RPMI7951 (cell line): Measurements from ENCODE around the gene MACROD1. TPM values are rescaled to one million over a fixed set of nuclear protein-coding genes. Genes with fewer than 3 reads are reported as not detected.

Source experiments
- DNase-seq: peaks from one replicate; pipeline ENCODE4 v3.0.0-alpha.2; 2012; ENCODE audit warnings: low read depth
- total RNA-seq: library from RNA; depleted of rRNA; stranded (reverse); fragments of >200 nt; shearing (Covaris generic); gene quantifications from 2 replicates; pipeline ENCODE4 v1.2.3, GENCODE V29; 2014; rRNA removed

MACROD1 gene
- total RNA-seq, 1 experiment from 2014 or later, result 43.3 TPM

DNA sequence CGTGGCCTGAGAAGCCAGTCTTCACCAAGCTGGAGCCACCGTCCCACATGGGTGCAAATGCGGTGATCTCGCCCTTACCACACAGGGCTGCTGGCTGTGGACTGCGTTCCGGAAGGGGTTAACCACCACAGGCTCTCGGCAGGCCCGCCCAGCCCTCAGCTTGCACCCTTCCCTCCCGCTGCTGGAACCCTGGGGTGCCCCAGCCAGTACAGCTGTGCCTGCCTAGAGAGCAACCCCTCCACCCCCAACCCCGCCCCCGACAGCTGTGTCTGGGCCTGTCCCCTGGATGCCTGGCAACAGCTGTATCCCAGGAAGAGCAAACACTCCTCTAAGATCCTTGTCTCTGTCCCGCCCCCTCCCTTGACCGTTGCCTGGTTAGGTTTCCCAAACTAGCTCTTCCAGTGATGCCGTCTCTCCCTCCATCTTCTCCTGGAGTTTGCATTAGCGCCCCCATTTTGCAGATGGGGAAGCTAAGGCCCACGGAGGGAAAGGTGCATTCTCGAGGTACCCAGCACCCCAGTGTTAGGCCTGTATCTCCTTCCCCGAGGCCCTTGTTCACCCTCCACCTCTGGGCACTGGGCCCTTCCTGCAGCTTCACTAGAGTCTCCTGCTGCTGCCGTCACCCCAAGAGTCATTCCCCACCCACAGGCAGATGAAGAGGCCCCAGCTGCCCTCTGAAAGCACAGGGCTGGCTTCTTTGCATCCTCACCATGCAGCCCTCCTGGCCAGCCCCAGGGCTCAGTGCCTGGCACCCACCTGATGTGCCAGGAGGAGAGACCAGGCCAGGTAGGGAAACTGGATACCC lies 204.1 kb downstream of the MACROD1 start:
- DNase-seq, result peak; percentile 48

DNA sequence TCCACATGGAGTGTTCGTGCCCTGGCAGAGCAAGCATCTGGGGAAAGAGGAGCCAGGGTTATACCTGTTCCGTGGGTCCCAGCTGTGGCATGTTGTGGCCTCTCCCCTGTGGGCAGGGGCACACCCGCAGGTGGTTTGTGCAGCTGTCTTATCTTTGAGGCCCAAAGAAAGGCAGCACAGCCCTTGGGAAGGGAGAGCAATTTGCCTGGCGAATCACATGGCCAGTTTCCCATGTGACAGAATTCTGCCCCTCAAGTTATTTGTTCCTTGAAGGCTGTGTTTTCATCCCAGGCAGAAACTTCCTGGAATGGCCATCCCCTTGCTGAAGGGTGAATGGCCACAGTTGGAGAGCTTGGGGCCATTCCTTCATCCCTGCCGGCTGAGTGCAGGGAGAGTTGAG lies 207.9 kb downstream of the MACROD1 start:
- no peak for DNase-seq

DNA sequence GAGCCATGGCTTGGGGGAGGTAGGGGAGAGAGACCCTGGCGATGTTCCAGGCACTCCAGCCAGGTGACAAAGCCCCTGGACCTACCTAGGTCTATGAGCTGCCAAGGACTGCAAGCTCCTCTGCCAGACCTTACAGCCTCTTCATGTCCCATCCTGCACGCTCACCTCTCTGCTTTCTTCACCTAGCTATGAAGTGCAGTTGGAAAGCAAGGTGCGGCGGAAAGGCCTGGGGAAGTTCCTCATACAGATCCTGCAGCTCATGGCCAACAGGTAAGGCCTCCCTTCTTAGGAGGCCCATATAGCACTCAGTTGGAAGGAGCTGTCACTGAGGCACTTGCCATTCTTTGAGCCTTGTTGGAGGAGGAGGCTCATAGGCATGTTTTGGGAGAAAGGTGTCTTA lies 213.3 kb downstream of the MACROD1 start:
- DNase-seq, result no peak

DNA sequence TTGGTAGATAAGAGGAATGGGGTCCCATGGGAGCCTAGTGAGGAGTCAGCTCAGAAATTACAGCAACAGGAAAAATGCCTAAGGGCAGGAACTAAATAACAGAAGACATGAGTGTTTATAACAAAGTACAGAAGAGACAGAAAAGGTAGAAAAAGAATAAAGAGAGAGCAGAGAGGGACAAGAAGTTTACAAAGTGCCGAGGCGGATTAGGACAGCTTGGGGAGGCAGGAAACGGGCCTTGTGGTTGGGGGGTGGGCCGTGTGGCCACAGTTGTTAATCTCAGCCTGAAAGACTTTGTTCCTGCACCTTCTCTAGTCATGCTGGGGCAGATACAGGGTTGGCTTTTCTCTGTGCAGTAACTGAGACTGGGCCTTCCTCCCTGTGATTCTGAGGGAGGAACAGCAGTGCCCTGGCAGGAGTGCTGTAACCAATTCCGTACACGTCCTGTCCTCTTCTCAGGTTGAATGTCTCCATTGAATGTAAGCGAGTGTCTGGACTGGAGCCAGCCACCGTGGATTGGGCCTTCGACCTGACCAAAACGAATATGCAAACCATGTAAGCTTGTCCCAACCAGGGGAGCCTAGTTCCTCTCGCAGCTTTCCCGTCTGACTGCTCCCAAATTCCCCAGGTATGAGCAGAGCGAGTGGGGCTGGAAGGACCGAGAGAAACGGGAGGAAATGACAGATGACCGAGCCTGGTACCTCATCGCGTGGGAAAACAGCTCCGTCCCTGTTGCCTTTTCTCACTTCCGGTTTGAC lies 214.0 kb downstream of the MACROD1 start:
- no peak for DNase-seq

Other genes with a start within 250 kb of the MACROD1 start
- gene RCOR2, start 248.9 kb downstream of the MACROD1 start, total RNA-seq, result 0.96 and 2.1 TPM in 2 replicates
- 10.8 TPM in 2 replicates for gene NAA40, start 227.1 kb downstream of the MACROD1 start, total RNA-seq
- 1,061 and 1,166 TPM in 2 replicates for gene COX8A, start 191.5 kb downstream of the MACROD1 start, total RNA-seq
- 80.3 and 83.6 TPM in 2 replicates for gene OTUB1, start 179.7 kb downstream of the MACROD1 start, total RNA-seq
- under 0.01 TPM in 2 replicates for gene FLRT1, start 130.2 kb downstream of the MACROD1 start, total RNA-seq
- 306 and 321 TPM in 2 replicates for gene STIP1, start 20.1 kb upstream of the MACROD1 start, total RNA-seq
- gene FERMT3, start 40.6 kb upstream of the MACROD1 start, total RNA-seq, result 25.9 and 29.1 TPM in 2 replicates
- 67.2 and 79.8 TPM in 2 replicates for gene TRPT1, start 60.1 kb upstream of the MACROD1 start, total RNA-seq
- gene NUDT22, start 60.2 kb upstream of the MACROD1 start, total RNA-seq, result 59.7 and 90.2 TPM in 2 replicates
- gene DNAJC4, start 64.4 kb upstream of the MACROD1 start, total RNA-seq, result 17.2 and 23.7 TPM in 2 replicates
- gene VEGFB, start 68.5 kb upstream of the MACROD1 start, total RNA-seq, result 45.7 and 51.3 TPM in 2 replicates
- 76.3 and 109 TPM in 2 replicates for gene FKBP2, start 75.0 kb upstream of the MACROD1 start, total RNA-seq
- 418 and 531 TPM in 2 replicates for gene PPP1R14B, start 80.8 kb upstream of the MACROD1 start, total RNA-seq
- gene PLCB3, start 85.4 kb upstream of the MACROD1 start, total RNA-seq, result 48.1 and 60.4 TPM in 2 replicates
- gene BAD, start 118.6 kb upstream of the MACROD1 start, total RNA-seq, result 121 and 165 TPM in 2 replicates
- gene GPR137, start 119.7 kb upstream of the MACROD1 start, total RNA-seq, result 25.9 and 26.8 TPM in 2 replicates
- gene KCNK4, start 125.2 kb upstream of the MACROD1 start, total RNA-seq, result not detected in 2 replicates
- gene CATSPERZ, start 134.2 kb upstream of the MACROD1 start, total RNA-seq, result 0.68 and 1.7 TPM in 2 replicates
- gene ESRRA, start 139.4 kb upstream of the MACROD1 start, total RNA-seq, result 7.4 and 10.8 TPM in 2 replicates
- gene TRMT112, start 151.4 kb upstream of the MACROD1 start, total RNA-seq, result 434 and 545 TPM in 2 replicates
- 245 and 355 TPM in 2 replicates for gene PRDX5, start 152.0 kb upstream of the MACROD1 start, total RNA-seq
- 1.2 and 2.8 TPM in 2 replicates for gene CCDC88B, start 174.1 kb upstream of the MACROD1 start, total RNA-seq
- 20.8 and 35.0 TPM in 2 replicates for gene RPS6KA4, start 193.0 kb upstream of the MACROD1 start, total RNA-seq